GM10847 (cell line): Measurements from ENCODE around the gene STAT6.

Source experiments
- POLR2A ChIP-seq: IDR thresholded peaks from 2 replicates; pipeline ENCODE4 v1.6.1; 2011; ENCODE audit not compliant: insufficient read length; ENCODE audit errors: extremely low read depth

Gene STAT6

GRCh38 chr12:57099047-57099714 is 12.0 kb downstream of the STAT6 start:
- no peak for TF ChIP-seq POLR2A

GRCh38 chr12:57098546-57098945 is 12.6 kb downstream of the STAT6 start:
- no peak for TF ChIP-seq POLR2A

GRCh38 chr12:57097554-57097835 is 13.7 kb downstream of the STAT6 start:
- no peak for TF ChIP-seq POLR2A

- TF ChIP-seq POLR2A, result no peak
These were observed 14.2 kb downstream of the STAT6 start for GRCh38 chr12:57096748-57097553.

- TF ChIP-seq POLR2A, result peak; percentile 2
These were observed 15.0 kb downstream of the STAT6 start for GRCh38 chr12:57096099-57096572.

GRCh38 chr12:57095440-57095839 is 15.7 kb downstream of the STAT6 start:
- TF ChIP-seq POLR2A, result no peak

GRCh38 chr12:57094208-57095160 is 16.7 kb downstream of the STAT6 start:
- no peak for TF ChIP-seq POLR2A

- TF ChIP-seq POLR2A, result peak; percentile 17
These were observed 17.6 kb downstream of the STAT6 start for GRCh38 chr12:57093415-57094207.

GRCh38 chr12:57092876-57093414 is 18.2 kb downstream of the STAT6 start:
- TF ChIP-seq POLR2A, result no peak

GRCh38 chr12:57092529-57092862 is 18.7 kb downstream of the STAT6 start:
- TF ChIP-seq POLR2A, result no peak

- no peak for TF ChIP-seq POLR2A
These were observed 19.3 kb downstream of the STAT6 start for GRCh38 chr12:57091638-57092528.

GRCh38 chr12:57090924-57091637 is 20.1 kb downstream of the STAT6 start:
- no peak for TF ChIP-seq POLR2A

GRCh38 chr12:57090490-57090889 is 20.7 kb downstream of the STAT6 start:
- no peak for TF ChIP-seq POLR2A
